DOHH2 (cell line): ENCODE results near the gene FRMD7.

Experiments
- H3F3A ChIP-seq: fragments of 200-600 bp; sonication (generic), shearing (Covaris generic); 2 replicates; pipeline ENCODE4 v1.6.0; 2016; ENCODE audit warnings: antibody characterized with exemption, mild to moderate bottlenecking; ENCODE audit not compliant: control insufficient read depth, insufficient read depth
- H3K27ac ChIP-seq: fragments of 200-600 bp; sonication (generic); 2 replicates; pipeline ENCODE4 v1.5.1; 2014; ENCODE audit warnings: low read depth, mild to moderate bottlenecking, low read length, moderate library complexity
- H3K27me3 ChIP-seq: fragments of 200-600 bp; sonication (generic); 2 replicates; pipeline ENCODE4 v1.6.1; 2014; ENCODE audit warnings: mild to moderate bottlenecking, low read length, mixed read lengths; ENCODE audit not compliant: control insufficient read depth
- H3K36me3 ChIP-seq: fragments of 200-600 bp; sonication (generic); 2 replicates; pipeline ENCODE4 v1.6.1; 2014; ENCODE audit warnings: mild to moderate bottlenecking, low read length, moderate library complexity, mixed read lengths; ENCODE audit not compliant: control insufficient read depth
- H3K4me1 ChIP-seq: fragments of 200-600 bp; sonication (generic); 2 replicates; pipeline ENCODE4 v1.6.1; 2014; ENCODE audit warnings: mild to moderate bottlenecking, low read length, mixed read lengths; ENCODE audit not compliant: control insufficient read depth
- H3K4me2 ChIP-seq: fragments of 200-600 bp; sonication (generic); 2 replicates; pipeline ENCODE4 v1.6.0; 2014; ENCODE audit warnings: mild to moderate bottlenecking, low read length, moderate library complexity
- H3K4me3 ChIP-seq: fragments of 200-600 bp; sonication (generic); 2 replicates; pipeline ENCODE4 v1.5.1; 2014; ENCODE audit warnings: mild to moderate bottlenecking, low read length, mixed read lengths
- H3K79me2 ChIP-seq: fragments of 200-600 bp; sonication (generic); 2 replicates; pipeline ENCODE4 v1.6.1; 2014; ENCODE audit warnings: mild to moderate bottlenecking, low read length, mixed read lengths; ENCODE audit not compliant: control insufficient read depth
- H3K9me2 ChIP-seq: fragments of 200-600 bp; sonication (generic); replicated peaks from 2 replicates; pipeline ENCODE4 v1.6.1; 2014; ENCODE audit warnings: mild to moderate bottlenecking, low read length, mixed read lengths; ENCODE audit not compliant: control insufficient read depth
- H3K9me3 ChIP-seq: fragments of 200-600 bp; sonication (generic); 2 replicates; pipeline ENCODE4 v1.6.1; 2014; ENCODE audit warnings: antibody characterized with exemption, low read length, mixed read lengths; ENCODE audit not compliant: control insufficient read depth, insufficient read depth
- H4K20me1 ChIP-seq: fragments of 200-600 bp; sonication (generic); 2 replicates; pipeline ENCODE4 v1.6.0; 2014; ENCODE audit warnings: low read depth, mild to moderate bottlenecking, antibody characterized with exemption, low read length, moderate library complexity; ENCODE audit not compliant: control insufficient read depth, insufficient read depth
- CTCF ChIP-seq: fragments of 200-600 bp; sonication (generic); IDR thresholded peaks from one replicate; pipeline ENCODE4 v1.5.1; 2014; ENCODE audit warnings: antibody characterized with exemption, mild to moderate bottlenecking, low read depth, low read length; ENCODE audit not compliant: poor library complexity, severe bottlenecking
- EZH2phosphoT487 ChIP-seq: fragments of 200-600 bp; sonication (generic); IDR thresholded peaks from 2 replicates; pipeline ENCODE4 v1.6.1; 2017; ENCODE audit warnings: borderline replicate concordance, mild to moderate bottlenecking, antibody characterized with exemption, low read length, moderate library complexity, mixed read lengths

Gene FRMD7

DNA sequence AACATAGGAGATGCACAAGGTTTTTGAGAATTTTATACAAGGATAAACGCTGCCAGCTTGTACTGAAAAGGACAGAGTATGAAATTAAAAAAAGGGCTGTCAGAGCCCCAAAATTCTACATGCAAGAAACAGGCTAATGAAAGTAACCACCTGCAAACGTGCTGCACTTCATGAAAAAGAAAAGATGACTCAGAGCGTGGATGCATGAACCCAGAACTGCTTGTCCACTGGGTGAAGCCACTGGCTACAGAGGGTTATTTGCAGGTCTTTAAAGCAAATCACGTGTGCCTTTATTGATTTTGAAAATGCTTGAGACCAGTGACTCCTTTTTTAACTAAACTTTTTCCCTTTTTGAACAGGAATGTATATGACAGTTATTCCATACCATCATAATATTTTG, 25.3 kb upstream of the FRMD7 start:
- H3K9me3 ChIP-seq = no peaks in the 10 kb centered on the region
- no peak overlapping the region for H3K4me3 ChIP-seq
- H3K79me2 ChIP-seq = no peaks in the 10 kb centered on the region
- no peak for TF ChIP-seq CTCF
- no peak for TF ChIP-seq EZH2phosphoT487
- H3F3A ChIP-seq = no peaks in the 10 kb centered on the region
- no peaks in the 10 kb centered on the region for H3K36me3 ChIP-seq
- H3K9me2 ChIP-seq = no peaks in the 10 kb centered on the region
- no peaks in the 10 kb centered on the region for H3K27me3 ChIP-seq
- H3K4me2 ChIP-seq = no peak overlapping the region
- no peak overlapping the region for H3K27ac ChIP-seq
- H3K4me1 ChIP-seq = no peaks in the 10 kb centered on the region
- no peaks in the 10 kb centered on the region for H4K20me1 ChIP-seq

- no peaks in the 10 kb centered on the region for H4K20me1 ChIP-seq
- no peaks in the 10 kb centered on the region for H3K9me3 ChIP-seq
- no peaks in the 10 kb centered on the region for H3K4me1 ChIP-seq
- H3K36me3 ChIP-seq = no peaks in the 10 kb centered on the region
- no peak overlapping the region for H3K27ac ChIP-seq
- no peak overlapping the region for H3K4me3 ChIP-seq
- H3K4me2 ChIP-seq = no peak overlapping the region
- no peak for TF ChIP-seq CTCF
- TF ChIP-seq EZH2phosphoT487 = no peak
- no peaks in the 10 kb centered on the region for H3F3A ChIP-seq
- no peaks in the 10 kb centered on the region for H3K79me2 ChIP-seq
- no peaks in the 10 kb centered on the region for H3K9me2 ChIP-seq
- no peaks in the 10 kb centered on the region for H3K27me3 ChIP-seq
Measured at GRCh38 chrX:132146456-132146855, 18.6 kb upstream of the FRMD7 start.

DNA sequence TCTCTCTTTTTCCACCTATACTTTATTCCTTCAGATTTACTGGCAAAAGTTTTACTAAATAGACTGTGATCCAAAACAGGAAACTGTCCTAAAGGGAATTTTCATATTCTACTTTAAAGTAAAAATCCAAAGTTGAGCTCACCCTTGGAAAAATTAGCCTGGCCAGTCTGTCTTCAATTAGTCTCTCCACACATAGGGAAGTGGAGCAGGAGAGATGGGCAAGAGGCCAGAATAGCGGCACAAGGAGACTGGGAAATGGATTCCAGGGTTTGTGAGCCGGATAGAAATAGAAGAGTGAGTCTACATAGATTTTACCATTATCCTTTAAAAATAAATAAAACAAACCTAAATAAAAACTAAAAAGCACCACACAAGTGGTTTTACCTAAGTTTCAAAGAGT, 16.2 kb upstream of the FRMD7 start:
- H3F3A ChIP-seq = no peaks in the 10 kb centered on the region
- no peaks in the 10 kb centered on the region for H3K9me3 ChIP-seq
- no peak overlapping the region for H3K4me3 ChIP-seq
- no peaks in the 10 kb centered on the region for H3K36me3 ChIP-seq
- no peak overlapping the region for H3K27ac ChIP-seq
- no peaks in the 10 kb centered on the region for H3K4me1 ChIP-seq
- H3K4me2 ChIP-seq = no peak overlapping the region
- TF ChIP-seq CTCF = no peak
- no peak for TF ChIP-seq EZH2phosphoT487
- H3K79me2 ChIP-seq = no peaks in the 10 kb centered on the region
- H3K27me3 ChIP-seq = no peaks in the 10 kb centered on the region
- H4K20me1 ChIP-seq = no peaks in the 10 kb centered on the region
- no peaks in the 10 kb centered on the region for H3K9me2 ChIP-seq

DNA sequence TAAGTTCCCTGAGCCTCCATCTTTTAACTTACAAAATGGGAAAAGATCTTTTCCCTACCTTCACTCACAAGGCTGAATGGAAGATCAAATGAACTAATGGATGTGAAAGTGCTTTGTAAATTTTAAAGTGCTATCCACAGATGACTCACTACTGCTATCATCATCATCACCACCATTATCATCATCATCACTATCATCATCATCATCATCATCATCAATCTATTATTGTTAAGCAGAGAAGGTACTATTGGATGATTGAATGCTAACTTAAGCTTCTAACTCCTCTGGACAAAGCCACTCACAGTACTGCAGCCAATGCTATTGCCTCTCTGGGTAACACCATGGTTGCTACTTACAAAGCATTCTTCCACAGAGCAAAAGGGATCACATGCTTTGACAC, 1.9 kb downstream of the FRMD7 start:
- Histone ChIP-seq H3K9me2 (no peaks in the 10 kb centered on the region), H4K20me1 (no peaks in the 10 kb centered on the region), H3K4me1 (no peaks in the 10 kb centered on the region), H3K4me3 (no peak overlapping the region), H3K79me2 (no peaks in the 10 kb centered on the region), H3K27me3 (no peaks in the 10 kb centered on the region), H3K9me3 (no peaks in the 10 kb centered on the region), H3K4me2 (no peak overlapping the region), H3F3A (no peaks in the 10 kb centered on the region), H3K36me3 (no peaks in the 10 kb centered on the region), H3K27ac (no peak overlapping the region)
- TF ChIP-seq EZH2phosphoT487 (no peak), CTCF (no peak)
